ENCODE results near the gene MET. TPM values are rescaled to one million over a fixed set of nuclear protein-coding genes. Genes with fewer than 3 reads are reported as not detected.

Gene MET
- total RNA-seq, 1 experiment from 2014 or later: 200 TPM

DNA sequence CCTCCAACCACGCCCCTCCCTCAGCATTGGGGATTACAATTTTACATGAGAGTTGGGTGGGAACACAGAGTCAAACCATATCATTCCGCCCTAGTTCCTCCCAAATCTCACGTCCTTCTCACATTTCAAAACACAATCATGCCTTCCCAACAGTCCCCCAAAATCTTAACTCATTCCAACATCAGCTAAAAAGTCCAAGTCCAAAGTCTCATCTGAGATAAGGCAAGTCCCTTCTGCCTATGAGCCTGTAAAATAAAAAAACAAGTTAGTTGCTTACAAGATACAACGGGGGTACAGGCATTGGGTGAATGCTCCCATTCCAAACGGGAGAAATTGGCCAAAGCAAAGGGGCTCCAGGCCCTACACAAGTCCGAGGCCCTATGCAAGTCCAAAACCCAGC lies 112.7 kb downstream of the MET start:
- intact Hi-C loops (cut with micrococcal nuclease): no loop called here
- ChIA-PET CTCF (no interaction called here), RAD21 (ENCODE audit: low non-redundant PET in 1 of 2, low total read pairs in 2 of 2, uncharacterized antibody in 2 of 2, unreplicated experiment in 2 of 2) (no interaction called here), POLR2A (no interaction called here)
- Histone ChIP-seq H2AFZ (ENCODE audit: low read depth, low read length, poor library complexity, severe bottlenecking) (no peak overlapping the region), H3K79me2 (ENCODE audit: insufficient read depth, low read length) (peaks cover 57% of the 10 kb centered on the region), H3K4me3 (replicated peaks in 1 of 2; ENCODE audit: low read depth in 1 of 2, low read length in 2 of 2) (no peak overlapping the region), H3K9me3 (ENCODE audit: control insufficient read depth in 1 of 2, insufficient read depth in 1 of 2, low read depth in 1 of 2, low read length in 2 of 2) (no peaks in the 10 kb centered on the region), H3K9me2 (ENCODE audit: insufficient read depth) (no peaks in the 10 kb centered on the region), H3K4me1 (ENCODE audit: control insufficient read depth in 1 of 2, insufficient read depth in 2 of 2, low read length in 2 of 2) (peaks cover 30 to 50% of the 10 kb centered on the region in 2 experiments), H3K27me3 (ENCODE audit: insufficient read depth, low read length) (no peaks in the 10 kb centered on the region), H3K36me3 (ENCODE audit: control insufficient read depth in 1 of 2, insufficient read depth in 2 of 2, low read length in 2 of 2) (peaks cover 31 to 100% of the 10 kb centered on the region in 2 experiments), H4K20me1 (ENCODE audit: insufficient read depth) (no peaks in the 10 kb centered on the region), H3K27ac (ENCODE audit: low read depth, low read length) (no peak overlapping the region), H3K4me2 (ENCODE audit: low read length) (no peak overlapping the region), H3K9ac (ENCODE audit: low read length) (no peak overlapping the region)
- DNase-seq (ENCODE audit: low read depth, low spot score) (no peak), ATAC-seq (no peak)
- no TSS peak for BruUV-seq (replicated peaks)
- no peak for TF ChIP-seq ZNF274 (IDR thresholded peaks at IDR 0.05; ENCODE audit: low read depth, low read length)

DNA sequence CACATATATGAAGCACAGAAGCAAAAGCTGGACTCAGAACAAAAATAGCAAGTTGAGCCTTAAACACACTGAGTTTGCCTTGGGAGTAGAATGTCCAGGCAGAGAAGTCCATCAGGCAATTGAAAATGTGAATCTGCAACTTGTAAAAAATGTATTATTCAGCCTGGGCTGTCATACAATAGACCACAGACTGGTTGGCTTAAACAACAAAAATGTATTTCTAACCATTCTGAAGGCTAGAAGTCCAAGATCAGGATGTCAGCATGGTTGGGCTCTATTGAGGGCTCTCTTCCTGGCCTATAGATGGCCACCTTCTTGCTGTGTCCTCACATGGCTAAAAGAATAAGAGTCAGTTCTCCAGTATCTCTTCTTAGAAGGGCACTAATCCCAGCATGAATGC lies 113.8 kb downstream of the MET start:
- Histone ChIP-seq H3K9ac (ENCODE audit: low read length) (no peak overlapping the region), H3K4me1 (ENCODE audit: control insufficient read depth in 1 of 2, insufficient read depth in 2 of 2, low read length in 2 of 2) (peaks cover 18 to 38% of the 10 kb centered on the region in 2 experiments), H3K4me3 (replicated peaks in 1 of 2; ENCODE audit: low read depth in 1 of 2, low read length in 2 of 2) (no peak overlapping the region), H3K36me3 (ENCODE audit: control insufficient read depth in 1 of 2, insufficient read depth in 2 of 2, low read length in 2 of 2) (peaks cover 32 to 95% of the 10 kb centered on the region in 2 experiments), H3K27me3 (ENCODE audit: insufficient read depth, low read length) (no peaks in the 10 kb centered on the region), H3K27ac (ENCODE audit: low read depth, low read length) (0 out of 2 replicates have a peak overlapping the region, but pooled peaks have one; percentile 10), H3K79me2 (ENCODE audit: insufficient read depth, low read length) (peaks cover 45% of the 10 kb centered on the region; the same call in 1 of the 2 replicates), H2AFZ (ENCODE audit: low read depth, low read length, poor library complexity, severe bottlenecking) (no peak overlapping the region), H3K9me3 (ENCODE audit: control insufficient read depth in 1 of 2, insufficient read depth in 1 of 2, low read depth in 1 of 2, low read length in 2 of 2) (no peaks in the 10 kb centered on the region), H3K4me2 (ENCODE audit: low read length) (no peak overlapping the region), H3K9me2 (ENCODE audit: insufficient read depth) (no peaks in the 10 kb centered on the region), H4K20me1 (ENCODE audit: insufficient read depth) (no peaks in the 10 kb centered on the region)
- RAD21 ChIA-PET (ENCODE audit: low non-redundant PET in 1 of 2, low total read pairs in 2 of 2, uncharacterized antibody in 2 of 2, unreplicated experiment in 2 of 2): no interaction called here
- DNase-seq (ENCODE audit: low read depth, low spot score): no peak
- intact Hi-C loops (cut with micrococcal nuclease): no loop called here
- BruUV-seq (replicated peaks): no TSS peak
- ATAC-seq: no peak
- POLR2A ChIA-PET: no interaction called here
- TF ChIP-seq RAD21 (IDR thresholded peaks at IDR 0.05; ENCODE audit: low read depth) (no peak), POLR2A (IDR thresholded peaks at IDR 0.05; ENCODE audit: borderline replicate concordance, extremely low read depth, insufficient read depth, insufficient read length) (no peak), EGR1 (IDR thresholded peaks at IDR 0.05; ENCODE audit: low read depth) (no peak), FOSL1 (IDR thresholded peaks at IDR 0.05; ENCODE audit: low read depth) (no peak), CBX3 (IDR thresholded peaks at IDR 0.05; ENCODE audit: low read depth) (no peak), SP1 (IDR thresholded peaks at IDR 0.05; ENCODE audit: low read depth) (no peak), JUND (IDR thresholded peaks at IDR 0.05) (no peak), ZNF274 (IDR thresholded peaks at IDR 0.05; ENCODE audit: low read depth, low read length) (no peak), EZH2 (IDR thresholded peaks at IDR 0.05) (no peak), SRF (IDR thresholded peaks at IDR 0.05; ENCODE audit: low read depth) (no peak), POLR2AphosphoS5 (IDR thresholded peaks at IDR 0.05; ENCODE audit: low read depth, low read length) (no peak)
- TF ChIP-seq, protein P1, sequence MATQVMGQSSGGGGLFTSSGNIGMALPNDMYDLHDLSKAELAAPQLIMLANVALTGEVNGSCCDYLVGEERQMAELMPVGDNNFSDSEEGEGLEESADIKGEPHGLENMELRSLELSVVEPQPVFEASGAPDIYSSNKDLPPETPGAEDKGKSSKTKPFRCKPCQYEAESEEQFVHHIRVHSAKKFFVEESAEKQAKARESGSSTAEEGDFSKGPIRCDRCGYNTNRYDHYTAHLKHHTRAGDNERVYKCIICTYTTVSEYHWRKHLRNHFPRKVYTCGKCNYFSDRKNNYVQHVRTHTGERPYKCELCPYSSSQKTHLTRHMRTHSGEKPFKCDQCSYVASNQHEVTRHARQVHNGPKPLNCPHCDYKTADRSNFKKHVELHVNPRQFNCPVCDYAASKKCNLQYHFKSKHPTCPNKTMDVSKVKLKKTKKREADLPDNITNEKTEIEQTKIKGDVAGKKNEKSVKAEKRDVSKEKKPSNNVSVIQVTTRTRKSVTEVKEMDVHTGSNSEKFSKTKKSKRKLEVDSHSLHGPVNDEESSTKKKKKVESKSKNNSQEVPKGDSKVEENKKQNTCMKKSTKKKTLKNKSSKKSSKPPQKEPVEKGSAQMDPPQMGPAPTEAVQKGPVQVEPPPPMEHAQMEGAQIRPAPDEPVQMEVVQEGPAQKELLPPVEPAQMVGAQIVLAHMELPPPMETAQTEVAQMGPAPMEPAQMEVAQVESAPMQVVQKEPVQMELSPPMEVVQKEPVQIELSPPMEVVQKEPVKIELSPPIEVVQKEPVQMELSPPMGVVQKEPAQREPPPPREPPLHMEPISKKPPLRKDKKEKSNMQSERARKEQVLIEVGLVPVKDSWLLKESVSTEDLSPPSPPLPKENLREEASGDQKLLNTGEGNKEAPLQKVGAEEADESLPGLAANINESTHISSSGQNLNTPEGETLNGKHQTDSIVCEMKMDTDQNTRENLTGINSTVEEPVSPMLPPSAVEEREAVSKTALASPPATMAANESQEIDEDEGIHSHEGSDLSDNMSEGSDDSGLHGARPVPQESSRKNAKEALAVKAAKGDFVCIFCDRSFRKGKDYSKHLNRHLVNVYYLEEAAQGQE (IDR thresholded peaks at IDR 0.05; ENCODE audit: low read depth): no peak
- TF ChIP-seq, protein P2, sequence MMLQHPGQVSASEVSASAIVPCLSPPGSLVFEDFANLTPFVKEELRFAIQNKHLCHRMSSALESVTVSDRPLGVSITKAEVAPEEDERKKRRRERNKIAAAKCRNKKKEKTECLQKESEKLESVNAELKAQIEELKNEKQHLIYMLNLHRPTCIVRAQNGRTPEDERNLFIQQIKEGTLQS (IDR thresholded peaks at IDR 0.05): no peak
- TF ChIP-seq, protein P3, sequence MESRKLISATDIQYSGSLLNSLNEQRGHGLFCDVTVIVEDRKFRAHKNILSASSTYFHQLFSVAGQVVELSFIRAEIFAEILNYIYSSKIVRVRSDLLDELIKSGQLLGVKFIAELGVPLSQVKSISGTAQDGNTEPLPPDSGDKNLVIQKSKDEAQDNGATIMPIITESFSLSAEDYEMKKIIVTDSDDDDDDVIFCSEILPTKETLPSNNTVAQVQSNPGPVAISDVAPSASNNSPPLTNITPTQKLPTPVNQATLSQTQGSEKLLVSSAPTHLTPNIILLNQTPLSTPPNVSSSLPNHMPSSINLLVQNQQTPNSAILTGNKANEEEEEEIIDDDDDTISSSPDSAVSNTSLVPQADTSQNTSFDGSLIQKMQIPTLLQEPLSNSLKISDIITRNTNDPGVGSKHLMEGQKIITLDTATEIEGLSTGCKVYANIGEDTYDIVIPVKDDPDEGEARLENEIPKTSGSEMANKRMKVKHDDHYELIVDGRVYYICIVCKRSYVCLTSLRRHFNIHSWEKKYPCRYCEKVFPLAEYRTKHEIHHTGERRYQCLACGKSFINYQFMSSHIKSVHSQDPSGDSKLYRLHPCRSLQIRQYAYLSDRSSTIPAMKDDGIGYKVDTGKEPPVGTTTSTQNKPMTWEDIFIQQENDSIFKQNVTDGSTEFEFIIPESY (IDR thresholded peaks at IDR 0.05; ENCODE audit: extremely low read depth, insufficient replicate concordance, low read length): no peak
- CTCF ChIA-PET: no interaction called here

Data from HCT116 (cell line).